Heart left ventricle (tissue), 13 donors: ENCODE data around the gene AIF1.

Source experiments
- POLR2A ChIP-seq, 2 donors: fragments of 450-650 bp; IDR thresholded peaks; one replicate each; pipeline ENCODE4 v1.6.1; 2017; ENCODE audit warnings: antibody characterized with exemption in 2 of 2, mild to moderate bottlenecking in 2 of 2, moderate library complexity in 2 of 2
- TF ChIP-seq, protein P1 (sequence below), 12 donors: fragments of 200-600 bp; sonication (generic) in 4 of 12; IDR thresholded peaks; one replicate each; pipeline versions ENCODE4 v1.5.0 to v1.8.0; 2018 to 2022; ENCODE audit warnings: antibody characterized with exemption in 12 of 12, mild to moderate bottlenecking in 5 of 12
- donor health status: ischemic (EF 13 %, LVEDD 7.1; RV severe dilation, severe dysfunction).
- donor health status: DM: no; HTN: yes; CAD: no.
- donor health status: DM: no; HTN: no; CAD: no.
- donor health status: ischemic (EF 25% LVEDD 6.9; RV normal size, moderate dysfunction).
- donor health status: ischemic (EF 25% LVEDD 5.7; RV mildly dilated, moderate dysfunction).
- donor health status: ischemic (EF 35%, LVEDD 5.7; RV mildly dilated, moderate dysfunction).
- donor health status: nonischemic (EF 11% LVEDD 7.7; RV severe dilation, severe dysfunction).
- donor health status: DM: yes; HTN: yes; CAD: no.
- donor health status: PGD.
- donor health status: ischemic (EF 29% LVEDD 5.4; RV normal size, mild dysfunction).
- donor health status: nonischemic (EF 23%, LVEDD 6.1; RV moderate dilation, normal function).

DNA sequence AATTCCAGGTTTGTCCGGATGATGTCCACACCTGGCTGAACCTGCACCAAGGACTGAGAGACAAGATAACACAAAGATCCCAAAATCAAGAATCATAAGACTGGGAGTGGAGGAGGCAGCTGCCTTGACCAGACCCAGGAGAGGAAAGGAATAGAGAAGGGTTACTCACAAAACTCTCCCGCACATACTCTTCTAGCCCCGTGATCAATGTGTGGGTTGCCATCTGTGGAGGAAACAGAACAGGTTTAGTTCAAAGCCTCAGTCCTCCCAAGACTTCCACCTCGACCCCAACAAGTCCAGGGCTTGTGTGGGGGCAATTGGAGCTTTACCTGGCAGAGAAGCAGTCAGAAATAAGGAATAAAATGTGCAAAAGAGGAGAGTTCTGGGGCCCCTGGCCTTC is 26.3 kb downstream of the AIF1 start:
- TF ChIP-seq, protein P1, sequence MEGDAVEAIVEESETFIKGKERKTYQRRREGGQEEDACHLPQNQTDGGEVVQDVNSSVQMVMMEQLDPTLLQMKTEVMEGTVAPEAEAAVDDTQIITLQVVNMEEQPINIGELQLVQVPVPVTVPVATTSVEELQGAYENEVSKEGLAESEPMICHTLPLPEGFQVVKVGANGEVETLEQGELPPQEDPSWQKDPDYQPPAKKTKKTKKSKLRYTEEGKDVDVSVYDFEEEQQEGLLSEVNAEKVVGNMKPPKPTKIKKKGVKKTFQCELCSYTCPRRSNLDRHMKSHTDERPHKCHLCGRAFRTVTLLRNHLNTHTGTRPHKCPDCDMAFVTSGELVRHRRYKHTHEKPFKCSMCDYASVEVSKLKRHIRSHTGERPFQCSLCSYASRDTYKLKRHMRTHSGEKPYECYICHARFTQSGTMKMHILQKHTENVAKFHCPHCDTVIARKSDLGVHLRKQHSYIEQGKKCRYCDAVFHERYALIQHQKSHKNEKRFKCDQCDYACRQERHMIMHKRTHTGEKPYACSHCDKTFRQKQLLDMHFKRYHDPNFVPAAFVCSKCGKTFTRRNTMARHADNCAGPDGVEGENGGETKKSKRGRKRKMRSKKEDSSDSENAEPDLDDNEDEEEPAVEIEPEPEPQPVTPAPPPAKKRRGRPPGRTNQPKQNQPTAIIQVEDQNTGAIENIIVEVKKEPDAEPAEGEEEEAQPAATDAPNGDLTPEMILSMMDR (IDR thresholded peaks at IDR 0.05) = no peak
- no peak for TF ChIP-seq POLR2A (IDR thresholded peaks at IDR 0.05)
